Measurements from ENCODE around the gene FAM43A. TPM values are rescaled to one million over a fixed set of nuclear protein-coding genes. Genes with fewer than 3 reads are reported as not detected.

FAM43A gene
- total RNA-seq, 2 experiments from 2014 or later, result 7.5 to 21.6 TPM

DNA sequence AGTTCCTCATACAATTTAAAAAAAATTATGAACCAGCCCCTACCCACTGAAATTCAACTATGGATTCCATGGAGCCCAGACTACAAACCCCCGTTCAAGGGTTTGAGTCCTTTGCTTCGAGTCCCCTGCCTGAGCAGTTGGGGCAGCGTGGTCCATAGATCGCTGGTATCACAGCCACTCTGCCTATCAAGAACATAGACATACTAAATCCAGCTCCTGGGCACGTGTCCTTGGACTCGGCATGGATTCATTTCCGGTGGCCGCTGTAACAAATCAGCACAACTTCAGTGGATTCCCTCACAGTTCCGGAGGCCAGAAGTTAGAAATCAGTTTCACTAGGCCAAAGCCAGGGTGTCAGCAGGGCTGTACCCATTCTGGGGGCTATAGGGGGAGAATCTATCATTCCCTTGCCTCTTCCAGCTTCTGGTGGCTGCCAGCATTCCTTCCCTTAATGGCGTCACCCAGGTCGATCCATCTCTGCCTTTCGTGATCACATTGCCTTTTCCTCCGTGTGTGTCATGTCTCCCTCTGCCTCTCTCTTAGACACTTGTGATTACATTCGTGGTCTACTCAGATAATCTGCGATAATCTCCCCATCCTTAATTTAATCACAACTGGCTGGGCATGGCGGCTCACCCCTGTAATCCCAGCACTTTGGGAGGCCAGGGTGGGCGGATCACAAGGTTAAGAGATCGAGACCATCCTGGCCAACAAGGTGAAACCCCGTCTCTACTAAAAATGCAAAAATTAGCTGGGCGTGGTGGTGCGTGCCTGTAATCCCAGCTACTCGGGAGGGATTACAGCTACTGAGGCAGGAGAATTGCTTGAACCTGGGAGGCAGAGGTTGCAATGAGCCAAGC lies 47.9 kb upstream of the FAM43A start:
- no peak for DNase-seq (ENCODE audit: low spot score)
- BruUV-seq (replicated peaks), result no TSS peak
- no peak overlapping the region for H3K4me3 ChIP-seq (ENCODE audit: low read depth, low read length, poor library complexity, severe bottlenecking)
- H3K4me1 ChIP-seq (ENCODE audit: insufficient read depth, low read length, poor library complexity, severe bottlenecking), result peaks cover 9% of the 10 kb centered on the region
- no peaks in the 10 kb centered on the region for H3K9me3 ChIP-seq (ENCODE audit: low read length)
- H3K79me2 ChIP-seq (ENCODE audit: insufficient read depth, low read depth, low read length), result no peaks in the 10 kb centered on the region
- no peak for TF ChIP-seq EZH2phosphoT487 (IDR thresholded peaks at IDR 0.05; ENCODE audit: borderline replicate concordance, low read depth, low read length)
- TF ChIP-seq, protein P1, sequence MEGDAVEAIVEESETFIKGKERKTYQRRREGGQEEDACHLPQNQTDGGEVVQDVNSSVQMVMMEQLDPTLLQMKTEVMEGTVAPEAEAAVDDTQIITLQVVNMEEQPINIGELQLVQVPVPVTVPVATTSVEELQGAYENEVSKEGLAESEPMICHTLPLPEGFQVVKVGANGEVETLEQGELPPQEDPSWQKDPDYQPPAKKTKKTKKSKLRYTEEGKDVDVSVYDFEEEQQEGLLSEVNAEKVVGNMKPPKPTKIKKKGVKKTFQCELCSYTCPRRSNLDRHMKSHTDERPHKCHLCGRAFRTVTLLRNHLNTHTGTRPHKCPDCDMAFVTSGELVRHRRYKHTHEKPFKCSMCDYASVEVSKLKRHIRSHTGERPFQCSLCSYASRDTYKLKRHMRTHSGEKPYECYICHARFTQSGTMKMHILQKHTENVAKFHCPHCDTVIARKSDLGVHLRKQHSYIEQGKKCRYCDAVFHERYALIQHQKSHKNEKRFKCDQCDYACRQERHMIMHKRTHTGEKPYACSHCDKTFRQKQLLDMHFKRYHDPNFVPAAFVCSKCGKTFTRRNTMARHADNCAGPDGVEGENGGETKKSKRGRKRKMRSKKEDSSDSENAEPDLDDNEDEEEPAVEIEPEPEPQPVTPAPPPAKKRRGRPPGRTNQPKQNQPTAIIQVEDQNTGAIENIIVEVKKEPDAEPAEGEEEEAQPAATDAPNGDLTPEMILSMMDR (conservative IDR thresholded peaks at IDR 0.05; ENCODE audit: low read length), result no peak
- no peak overlapping the region for H3K4me2 ChIP-seq (ENCODE audit: low read length)
- CTCF ChIA-PET (ENCODE audit: unreplicated experiment), result no interaction called here
- no peak overlapping the region for H2AFZ ChIP-seq (ENCODE audit: low read length)
- POLR2A ChIA-PET, result interaction anchor here (0.7 to 1.8 kb wide), 3 partner anchors 33 to 52 kb away, joined by 3 to 5 read pairs (median 3); partner anchors contain the start of gene FAM43A
- intact Hi-C loops (cut with micrococcal nuclease; ENCODE audit: unreplicated experiment), result no loop called here
- H3K36me3 ChIP-seq (ENCODE audit: insufficient read depth, low read length), result peaks cover 32% of the 10 kb centered on the region
- no peaks in the 10 kb centered on the region for H4K20me1 ChIP-seq (ENCODE audit: insufficient read depth, low read length)
- no peaks in the 10 kb centered on the region for H3K9me2 ChIP-seq (ENCODE audit: insufficient read depth, low read length)
- H3K27ac ChIP-seq (ENCODE audit: low read depth, low read length, poor library complexity, severe bottlenecking), result no peak overlapping the region

DNA sequence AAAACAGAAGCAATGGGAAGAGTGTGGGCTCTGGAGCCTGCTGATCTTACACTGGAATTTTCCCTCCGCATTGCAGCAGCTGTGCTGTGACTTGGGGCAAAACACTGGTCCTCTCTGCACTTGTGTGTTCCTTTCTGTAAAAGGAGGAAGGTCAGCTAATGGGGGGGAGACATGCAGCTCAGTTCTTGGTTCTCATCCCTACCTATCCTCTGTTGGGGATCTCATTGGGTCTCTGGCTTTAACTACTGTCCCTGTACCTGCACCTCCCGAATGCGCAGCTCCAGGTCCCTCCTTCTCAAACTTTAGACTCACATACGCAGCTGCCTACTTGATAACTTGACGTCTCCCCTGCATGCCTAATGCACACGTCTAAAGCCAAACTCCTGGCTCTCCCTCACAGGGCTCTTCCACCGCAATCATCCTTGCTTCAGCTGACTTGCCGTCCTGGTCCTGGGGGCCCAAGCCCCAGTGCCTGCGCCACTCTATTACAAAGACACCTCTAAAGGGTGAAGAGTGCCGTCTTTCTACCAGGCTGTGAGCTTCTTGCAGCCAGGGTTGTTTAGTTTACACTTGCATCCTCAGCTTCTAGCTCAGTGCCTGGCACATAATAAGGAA lies 46.6 kb upstream of the FAM43A start:
- Histone ChIP-seq H3K27ac (ENCODE audit: low read depth, low read length, poor library complexity, severe bottlenecking) (no peak overlapping the region), H2AFZ (ENCODE audit: low read length) (no peak overlapping the region), H3K4me3 (ENCODE audit: low read depth, low read length, poor library complexity, severe bottlenecking) (no peak overlapping the region), H4K20me1 (ENCODE audit: insufficient read depth, low read length) (no peaks in the 10 kb centered on the region), H3K4me2 (ENCODE audit: low read length) (no peak overlapping the region), H3K4me1 (ENCODE audit: insufficient read depth, low read length, poor library complexity, severe bottlenecking) (peaks cover 6% of the 10 kb centered on the region), H3K9me2 (ENCODE audit: insufficient read depth, low read length) (no peaks in the 10 kb centered on the region), H3K36me3 (ENCODE audit: insufficient read depth, low read length) (peaks cover 44% of the 10 kb centered on the region), H3K79me2 (ENCODE audit: insufficient read depth, low read depth, low read length) (no peaks in the 10 kb centered on the region), H3K9me3 (ENCODE audit: low read length) (no peaks in the 10 kb centered on the region)
- POLR2A ChIA-PET, result interaction anchor here (0.7 to 1.3 kb wide), 3 partner anchors 9 to 49 kb away, joined by 3 to 7 read pairs (median 3); no protein-coding TSS in a partner anchor
- no TSS peak for BruUV-seq (replicated peaks)
- CTCF ChIA-PET (ENCODE audit: unreplicated experiment), result interaction anchor here (1.0 kb wide), 1 partner anchor 32 kb away, joined by 3 read pairs; no protein-coding TSS in a partner anchor
- no peak for TF ChIP-seq EZH2phosphoT487 (IDR thresholded peaks at IDR 0.05; ENCODE audit: borderline replicate concordance, low read depth, low read length)
- TF ChIP-seq, protein P1 (conservative IDR thresholded peaks at IDR 0.05; ENCODE audit: low read length), result no peak
- intact Hi-C loops (cut with micrococcal nuclease; ENCODE audit: unreplicated experiment), result no loop called here
- no peak for DNase-seq (ENCODE audit: low spot score)

Measured in OCI-LY7 (cell line).